ENCODE measurements around the gene RACGAP1. TPM values are rescaled to one million over a fixed set of nuclear protein-coding genes. Genes with fewer than 3 reads are reported as not detected.

The RACGAP1 gene
- total and polyA plus RNA-seq, 2 of the 8 experiments (the other 6 are each of a cell fraction or from before 2014, with no cell fraction given): 18.0 to 66.3 TPM

DNA sequence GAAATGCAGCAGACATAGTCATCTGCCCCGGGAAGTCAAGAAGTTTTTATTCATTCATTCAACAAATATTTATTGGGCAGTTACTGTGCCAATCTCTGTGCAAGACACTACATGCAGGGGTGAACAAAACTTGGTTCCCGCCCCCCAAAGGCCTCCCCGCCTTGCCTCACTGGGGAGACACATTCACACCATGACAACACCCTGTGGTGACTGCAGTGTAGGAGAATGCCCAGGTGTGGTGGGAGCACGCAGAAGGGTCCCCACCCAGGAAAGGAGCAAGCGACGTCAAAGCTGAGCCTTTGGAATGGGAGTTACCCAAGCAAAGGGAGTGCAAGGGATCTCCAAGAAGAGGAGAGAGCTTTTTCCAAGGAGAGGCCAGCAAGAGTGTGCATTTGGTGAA lies 54.2 kb downstream of the RACGAP1 start (continued):
- TF ChIP-seq, protein P1, sequence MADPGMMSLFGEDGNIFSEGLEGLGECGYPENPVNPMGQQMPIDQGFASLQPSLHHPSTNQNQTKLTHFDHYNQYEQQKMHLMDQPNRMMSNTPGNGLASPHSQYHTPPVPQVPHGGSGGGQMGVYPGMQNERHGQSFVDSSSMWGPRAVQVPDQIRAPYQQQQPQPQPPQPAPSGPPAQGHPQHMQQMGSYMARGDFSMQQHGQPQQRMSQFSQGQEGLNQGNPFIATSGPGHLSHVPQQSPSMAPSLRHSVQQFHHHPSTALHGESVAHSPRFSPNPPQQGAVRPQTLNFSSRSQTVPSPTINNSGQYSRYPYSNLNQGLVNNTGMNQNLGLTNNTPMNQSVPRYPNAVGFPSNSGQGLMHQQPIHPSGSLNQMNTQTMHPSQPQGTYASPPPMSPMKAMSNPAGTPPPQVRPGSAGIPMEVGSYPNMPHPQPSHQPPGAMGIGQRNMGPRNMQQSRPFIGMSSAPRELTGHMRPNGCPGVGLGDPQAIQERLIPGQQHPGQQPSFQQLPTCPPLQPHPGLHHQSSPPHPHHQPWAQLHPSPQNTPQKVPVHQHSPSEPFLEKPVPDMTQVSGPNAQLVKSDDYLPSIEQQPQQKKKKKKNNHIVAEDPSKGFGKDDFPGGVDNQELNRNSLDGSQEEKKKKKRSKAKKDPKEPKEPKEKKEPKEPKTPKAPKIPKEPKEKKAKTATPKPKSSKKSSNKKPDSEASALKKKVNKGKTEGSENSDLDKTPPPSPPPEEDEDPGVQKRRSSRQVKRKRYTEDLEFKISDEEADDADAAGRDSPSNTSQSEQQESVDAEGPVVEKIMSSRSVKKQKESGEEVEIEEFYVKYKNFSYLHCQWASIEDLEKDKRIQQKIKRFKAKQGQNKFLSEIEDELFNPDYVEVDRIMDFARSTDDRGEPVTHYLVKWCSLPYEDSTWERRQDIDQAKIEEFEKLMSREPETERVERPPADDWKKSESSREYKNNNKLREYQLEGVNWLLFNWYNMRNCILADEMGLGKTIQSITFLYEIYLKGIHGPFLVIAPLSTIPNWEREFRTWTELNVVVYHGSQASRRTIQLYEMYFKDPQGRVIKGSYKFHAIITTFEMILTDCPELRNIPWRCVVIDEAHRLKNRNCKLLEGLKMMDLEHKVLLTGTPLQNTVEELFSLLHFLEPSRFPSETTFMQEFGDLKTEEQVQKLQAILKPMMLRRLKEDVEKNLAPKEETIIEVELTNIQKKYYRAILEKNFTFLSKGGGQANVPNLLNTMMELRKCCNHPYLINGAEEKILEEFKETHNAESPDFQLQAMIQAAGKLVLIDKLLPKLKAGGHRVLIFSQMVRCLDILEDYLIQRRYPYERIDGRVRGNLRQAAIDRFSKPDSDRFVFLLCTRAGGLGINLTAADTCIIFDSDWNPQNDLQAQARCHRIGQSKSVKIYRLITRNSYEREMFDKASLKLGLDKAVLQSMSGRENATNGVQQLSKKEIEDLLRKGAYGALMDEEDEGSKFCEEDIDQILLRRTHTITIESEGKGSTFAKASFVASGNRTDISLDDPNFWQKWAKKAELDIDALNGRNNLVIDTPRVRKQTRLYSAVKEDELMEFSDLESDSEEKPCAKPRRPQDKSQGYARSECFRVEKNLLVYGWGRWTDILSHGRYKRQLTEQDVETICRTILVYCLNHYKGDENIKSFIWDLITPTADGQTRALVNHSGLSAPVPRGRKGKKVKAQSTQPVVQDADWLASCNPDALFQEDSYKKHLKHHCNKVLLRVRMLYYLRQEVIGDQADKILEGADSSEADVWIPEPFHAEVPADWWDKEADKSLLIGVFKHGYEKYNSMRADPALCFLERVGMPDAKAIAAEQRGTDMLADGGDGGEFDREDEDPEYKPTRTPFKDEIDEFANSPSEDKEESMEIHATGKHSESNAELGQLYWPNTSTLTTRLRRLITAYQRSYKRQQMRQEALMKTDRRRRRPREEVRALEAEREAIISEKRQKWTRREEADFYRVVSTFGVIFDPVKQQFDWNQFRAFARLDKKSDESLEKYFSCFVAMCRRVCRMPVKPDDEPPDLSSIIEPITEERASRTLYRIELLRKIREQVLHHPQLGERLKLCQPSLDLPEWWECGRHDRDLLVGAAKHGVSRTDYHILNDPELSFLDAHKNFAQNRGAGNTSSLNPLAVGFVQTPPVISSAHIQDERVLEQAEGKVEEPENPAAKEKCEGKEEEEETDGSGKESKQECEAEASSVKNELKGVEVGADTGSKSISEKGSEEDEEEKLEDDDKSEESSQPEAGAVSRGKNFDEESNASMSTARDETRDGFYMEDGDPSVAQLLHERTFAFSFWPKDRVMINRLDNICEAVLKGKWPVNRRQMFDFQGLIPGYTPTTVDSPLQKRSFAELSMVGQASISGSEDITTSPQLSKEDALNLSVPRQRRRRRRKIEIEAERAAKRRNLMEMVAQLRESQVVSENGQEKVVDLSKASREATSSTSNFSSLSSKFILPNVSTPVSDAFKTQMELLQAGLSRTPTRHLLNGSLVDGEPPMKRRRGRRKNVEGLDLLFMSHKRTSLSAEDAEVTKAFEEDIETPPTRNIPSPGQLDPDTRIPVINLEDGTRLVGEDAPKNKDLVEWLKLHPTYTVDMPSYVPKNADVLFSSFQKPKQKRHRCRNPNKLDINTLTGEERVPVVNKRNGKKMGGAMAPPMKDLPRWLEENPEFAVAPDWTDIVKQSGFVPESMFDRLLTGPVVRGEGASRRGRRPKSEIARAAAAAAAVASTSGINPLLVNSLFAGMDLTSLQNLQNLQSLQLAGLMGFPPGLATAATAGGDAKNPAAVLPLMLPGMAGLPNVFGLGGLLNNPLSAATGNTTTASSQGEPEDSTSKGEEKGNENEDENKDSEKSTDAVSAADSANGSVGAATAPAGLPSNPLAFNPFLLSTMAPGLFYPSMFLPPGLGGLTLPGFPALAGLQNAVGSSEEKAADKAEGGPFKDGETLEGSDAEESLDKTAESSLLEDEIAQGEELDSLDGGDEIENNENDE (IDR thresholded peaks at IDR 0.05; ENCODE audit: insufficient replicate concordance, low read length): no peak
- TF ChIP-seq HDAC2 (IDR thresholded peaks at IDR 0.05; ENCODE audit: borderline replicate concordance in 1 of 2, low read depth in 2 of 2, low read length in 2 of 2) (no peak), HDAC6 (IDR thresholded peaks at IDR 0.05; ENCODE audit: low read depth, low read length) (no peak), SIX5 (IDR thresholded peaks at IDR 0.05; ENCODE audit: low read depth, low read length) (no peak), TCF12 (IDR thresholded peaks at IDR 0.05; ENCODE audit: low read depth, low read length) (no peak), EGR1 (IDR thresholded peaks at IDR 0.05; ENCODE audit: borderline replicate concordance, low read depth, low read length) (no peak), CBX8 (IDR thresholded peaks at IDR 0.05; ENCODE audit: borderline replicate concordance, low read depth, low read length) (no peak), CHD2 (IDR thresholded peaks at IDR 0.05; ENCODE audit: low read length) (no peak), GABPA (IDR thresholded peaks at IDR 0.05; ENCODE audit: borderline replicate concordance, insufficient read depth, low read length) (no peak)
- TF ChIP-seq, protein P2, sequence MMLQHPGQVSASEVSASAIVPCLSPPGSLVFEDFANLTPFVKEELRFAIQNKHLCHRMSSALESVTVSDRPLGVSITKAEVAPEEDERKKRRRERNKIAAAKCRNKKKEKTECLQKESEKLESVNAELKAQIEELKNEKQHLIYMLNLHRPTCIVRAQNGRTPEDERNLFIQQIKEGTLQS (IDR thresholded peaks at IDR 0.05; ENCODE audit: insufficient read depth, low read depth, low read length): no peak
